Measurements from ENCODE around the gene MGP. TPM values are rescaled to one million over a fixed set of nuclear protein-coding genes. Genes with fewer than 3 reads are reported as not detected.

MGP gene
- total RNA-seq, 1 donor from 2014 or later = not detected

GRCh38 chr12:14842315-14842714 is 43.3 kb downstream of the MGP start:
- Mint-ChIP-seq H3K4me1 (ENCODE audit: low read depth, unreplicated experiment) (no peaks in the 10 kb centered on the region), H3K36me3 (ENCODE audit: unreplicated experiment) (no peaks in the 10 kb centered on the region), H3K27me3 (ENCODE audit: unreplicated experiment) (peaks cover 4% of the 10 kb centered on the region), H3K9me3 (ENCODE audit: unreplicated experiment) (no peaks in the 10 kb centered on the region), H3K4me3 (ENCODE audit: unreplicated experiment) (no peak overlapping the region), H3K27ac (ENCODE audit: unreplicated experiment) (no peak overlapping the region)
- no peak for TF ChIP-seq CTCF (IDR thresholded peaks at IDR 0.05; ENCODE audit: partially characterized antibody, unreplicated experiment)
- no peak for DNase-seq

GRCh38 chr12:14841761-14842160 is 43.9 kb downstream of the MGP start:
- Mint-ChIP-seq H3K4me3 (ENCODE audit: unreplicated experiment) (no peak overlapping the region), H3K27me3 (ENCODE audit: unreplicated experiment) (peaks cover 4% of the 10 kb centered on the region), H3K9me3 (ENCODE audit: unreplicated experiment) (no peaks in the 10 kb centered on the region), H3K36me3 (ENCODE audit: unreplicated experiment) (no peaks in the 10 kb centered on the region), H3K4me1 (ENCODE audit: low read depth, unreplicated experiment) (no peaks in the 10 kb centered on the region), H3K27ac (ENCODE audit: unreplicated experiment) (no peak overlapping the region)
- no peak for TF ChIP-seq CTCF (IDR thresholded peaks at IDR 0.05; ENCODE audit: partially characterized antibody, unreplicated experiment)
- no peak for DNase-seq

GRCh38 chr12:14840616-14841015 is 45.0 kb downstream of the MGP start:
- Mint-ChIP-seq H3K36me3 (ENCODE audit: unreplicated experiment) (no peaks in the 10 kb centered on the region), H3K27ac (ENCODE audit: unreplicated experiment) (no peak overlapping the region), H3K4me1 (ENCODE audit: low read depth, unreplicated experiment) (no peaks in the 10 kb centered on the region), H3K27me3 (ENCODE audit: unreplicated experiment) (peaks cover 4% of the 10 kb centered on the region), H3K9me3 (ENCODE audit: unreplicated experiment) (no peaks in the 10 kb centered on the region), H3K4me3 (ENCODE audit: unreplicated experiment) (no peak overlapping the region)
- DNase-seq = no peak
- no peak for TF ChIP-seq CTCF (IDR thresholded peaks at IDR 0.05; ENCODE audit: partially characterized antibody, unreplicated experiment)

- no peaks in the 10 kb centered on the region for H3K9me3 Mint-ChIP-seq (ENCODE audit: unreplicated experiment)
- H3K4me1 Mint-ChIP-seq (ENCODE audit: low read depth, unreplicated experiment) = peaks cover 2% of the 10 kb centered on the region
- H3K36me3 Mint-ChIP-seq (ENCODE audit: unreplicated experiment) = no peaks in the 10 kb centered on the region
- H3K27ac Mint-ChIP-seq (ENCODE audit: unreplicated experiment) = no peak overlapping the region
- no peak overlapping the region for H3K4me3 Mint-ChIP-seq (ENCODE audit: unreplicated experiment)
- H3K27me3 Mint-ChIP-seq (ENCODE audit: unreplicated experiment) = peaks cover 4% of the 10 kb centered on the region
- no peak for DNase-seq
- no peak for TF ChIP-seq CTCF (IDR thresholded peaks at IDR 0.05; ENCODE audit: partially characterized antibody, unreplicated experiment)
Measured at GRCh38 chr12:14839262-14839661, 46.4 kb downstream of the MGP start.

GRCh38 chr12:14836336-14837210 is 49.1 kb downstream of the MGP start:
- Mint-ChIP-seq H3K9me3 (ENCODE audit: unreplicated experiment) (no peaks in the 10 kb centered on the region), H3K27ac (ENCODE audit: unreplicated experiment) (no peak overlapping the region), H3K4me3 (ENCODE audit: unreplicated experiment) (no peak overlapping the region), H3K36me3 (ENCODE audit: unreplicated experiment) (no peaks in the 10 kb centered on the region), H3K4me1 (ENCODE audit: low read depth, unreplicated experiment) (peaks cover 2% of the 10 kb centered on the region), H3K27me3 (ENCODE audit: unreplicated experiment) (peaks cover 2% of the 10 kb centered on the region)
- DNase-seq = no peak
- no peak for TF ChIP-seq CTCF (IDR thresholded peaks at IDR 0.05; ENCODE audit: partially characterized antibody, unreplicated experiment)
